HEK293 (cell line): ENCODE measurements around the gene HELLS.

Experiments
- IKZF3 ChIP-seq: fragments of 450-650 bp; IDR thresholded peaks from 2 replicates; pipeline ENCODE4 v1.5.0; 2018; ENCODE audit warnings: missing biosample characterization, mild to moderate bottlenecking, missing genetic modification characterization, moderate library complexity
- MYNN ChIP-seq: fragments of 450-650 bp; formaldehyde crosslinking; IDR thresholded peaks from 2 replicates; pipeline ENCODE4 v1.5.1; 2016; ENCODE audit warnings: missing biosample characterization, missing genetic modification characterization, borderline replicate concordance
- MZF1 ChIP-seq: fragments of 450-650 bp; formaldehyde crosslinking; IDR thresholded peaks from 2 replicates; pipeline ENCODE4 v1.5.1; 2017; ENCODE audit warnings: missing biosample characterization, missing genetic modification characterization, borderline replicate concordance
- SETDB1 ChIP-seq: IDR thresholded peaks from one replicate; pipeline ENCODE4 v1.6.1; 2017; ENCODE audit warnings: mild to moderate bottlenecking, low read length, moderate library complexity, mixed read lengths; ENCODE audit not compliant: insufficient read length
- SP7 ChIP-seq: fragments of 450-650 bp; formaldehyde crosslinking; IDR thresholded peaks from 2 replicates; pipeline ENCODE4 v1.5.1; 2016; ENCODE audit warnings: missing biosample characterization, missing genetic modification characterization
- YY2 ChIP-seq: fragments of 450-650 bp; formaldehyde crosslinking; IDR thresholded peaks from 2 replicates; pipeline ENCODE4 v1.5.1; 2016; ENCODE audit warnings: missing biosample characterization, missing genetic modification characterization
- ZBTB20 ChIP-seq: fragments of 450-650 bp; formaldehyde crosslinking; IDR thresholded peaks from 2 replicates; pipeline ENCODE4 v1.5.1; 2016; ENCODE audit warnings: missing biosample characterization, missing genetic modification characterization
- ZBTB7A ChIP-seq: fragments of 450-650 bp; formaldehyde crosslinking; IDR thresholded peaks from 2 replicates; pipeline ENCODE4 v1.5.1; 2016; ENCODE audit warnings: low read depth, missing biosample characterization, missing genetic modification characterization
- ZIC2 ChIP-seq: fragments of 450-650 bp; formaldehyde crosslinking; IDR thresholded peaks from 2 replicates; pipeline ENCODE4 v1.5.1; 2016; ENCODE audit warnings: missing biosample characterization, missing genetic modification characterization
- ZNF121 ChIP-seq: fragments of 450-650 bp; formaldehyde crosslinking; IDR thresholded peaks from 2 replicates; pipeline ENCODE4 v1.5.1; 2016; ENCODE audit warnings: missing biosample characterization, missing genetic modification characterization
- ZNF23 ChIP-seq: fragments of 450-650 bp; formaldehyde crosslinking; IDR thresholded peaks from 2 replicates; pipeline ENCODE4 v1.5.1; 2016; ENCODE audit warnings: missing biosample characterization, missing genetic modification characterization, borderline replicate concordance
- ZNF366 ChIP-seq: fragments of 450-650 bp; formaldehyde crosslinking; conservative IDR thresholded peaks from 2 replicates; pipeline ENCODE4 v1.5.1; 2016; ENCODE audit warnings: missing biosample characterization, missing genetic modification characterization
- ZNF404 ChIP-seq: fragments of 450-650 bp; formaldehyde crosslinking; IDR thresholded peaks from 2 replicates; pipeline ENCODE4 v1.5.1; 2017; ENCODE audit warnings: missing biosample characterization, missing genetic modification characterization
- ZNF514 ChIP-seq: fragments of 450-650 bp; formaldehyde crosslinking; IDR thresholded peaks from 2 replicates; pipeline ENCODE4 v1.5.1; 2016; ENCODE audit warnings: missing biosample characterization, missing genetic modification characterization
- ZNF549 ChIP-seq: fragments of 450-650 bp; IDR thresholded peaks from 2 replicates; pipeline ENCODE4 v1.5.1; 2018; ENCODE audit warnings: missing biosample characterization, missing genetic modification characterization, mild to moderate bottlenecking, inconsistent platforms, moderate library complexity
- ZNF560 ChIP-seq: fragments of 450-650 bp; formaldehyde crosslinking; IDR thresholded peaks from 2 replicates; pipeline ENCODE4 v1.5.1; 2017; ENCODE audit warnings: missing biosample characterization, missing genetic modification characterization, borderline replicate concordance
- ZNF561 ChIP-seq: fragments of 450-650 bp; IDR thresholded peaks from 2 replicates; pipeline ENCODE4 v1.5.1; 2018; ENCODE audit warnings: missing biosample characterization, missing genetic modification characterization, borderline replicate concordance
- ZNF610 ChIP-seq: fragments of 450-650 bp; formaldehyde crosslinking; IDR thresholded peaks from 2 replicates; pipeline ENCODE4 v1.5.1; 2016; ENCODE audit warnings: missing biosample characterization, missing genetic modification characterization, borderline replicate concordance
- ZNF654 ChIP-seq: fragments of 450-650 bp; formaldehyde crosslinking; IDR thresholded peaks from 2 replicates; pipeline ENCODE4 v1.5.1; 2016; ENCODE audit warnings: low read depth, missing biosample characterization, missing genetic modification characterization
- ZNF660 ChIP-seq: fragments of 450-650 bp; IDR thresholded peaks from 2 replicates; pipeline ENCODE4 v1.5.1; 2018; ENCODE audit warnings: missing biosample characterization, mild to moderate bottlenecking, missing genetic modification characterization
- ZNF670 ChIP-seq: fragments of 450-650 bp; formaldehyde crosslinking; IDR thresholded peaks from 2 replicates; pipeline ENCODE4 v1.5.1; 2016; ENCODE audit warnings: missing biosample characterization, missing genetic modification characterization, low read depth
- ZNF701 ChIP-seq: fragments of 450-650 bp; formaldehyde crosslinking; IDR thresholded peaks from 2 replicates; pipeline ENCODE4 v1.5.1; 2016; ENCODE audit warnings: missing biosample characterization, missing genetic modification characterization
- ZNF76 ChIP-seq: fragments of 450-650 bp; formaldehyde crosslinking; IDR thresholded peaks from 2 replicates; pipeline ENCODE4; 2016; ENCODE audit warnings: low read depth, missing biosample characterization, missing genetic modification characterization, borderline replicate concordance
- ZNF791 ChIP-seq: fragments of 450-650 bp; formaldehyde crosslinking; IDR thresholded peaks from 2 replicates; pipeline ENCODE4 v1.5.1; 2016; ENCODE audit warnings: missing biosample characterization, missing genetic modification characterization
- TF ChIP-seq, protein P1 (sequence below): fragments of 450-650 bp; formaldehyde crosslinking; IDR thresholded peaks from 2 replicates; pipeline ENCODE4 v1.5.1; 2017; ENCODE audit warnings: missing biosample characterization, missing genetic modification characterization
- TF ChIP-seq, protein P2 (sequence below): fragments of 450-650 bp; formaldehyde crosslinking; optimal IDR thresholded peaks from 2 replicates; pipeline ENCODE3; 2016; ENCODE audit warnings: missing biosample characterization, mild to moderate bottlenecking, missing genetic modification characterization
- TF ChIP-seq, protein P3 (sequence below): fragments of 450-650 bp; formaldehyde crosslinking; IDR thresholded peaks from 2 replicates; pipeline ENCODE4 v1.5.1; 2016; ENCODE audit warnings: missing biosample characterization, missing genetic modification characterization
- TF ChIP-seq, protein P4 (sequence below): fragments of 450-650 bp; formaldehyde crosslinking; IDR thresholded peaks from 2 replicates; pipeline ENCODE4 v1.5.1; 2016; ENCODE audit warnings: missing biosample characterization, missing genetic modification characterization
- TF ChIP-seq, protein P5 (sequence below): fragments of 450-650 bp; formaldehyde crosslinking; IDR thresholded peaks from 2 replicates; pipeline ENCODE4 v1.5.1; 2017; ENCODE audit warnings: missing biosample characterization, missing genetic modification characterization

HELLS gene

DNA sequence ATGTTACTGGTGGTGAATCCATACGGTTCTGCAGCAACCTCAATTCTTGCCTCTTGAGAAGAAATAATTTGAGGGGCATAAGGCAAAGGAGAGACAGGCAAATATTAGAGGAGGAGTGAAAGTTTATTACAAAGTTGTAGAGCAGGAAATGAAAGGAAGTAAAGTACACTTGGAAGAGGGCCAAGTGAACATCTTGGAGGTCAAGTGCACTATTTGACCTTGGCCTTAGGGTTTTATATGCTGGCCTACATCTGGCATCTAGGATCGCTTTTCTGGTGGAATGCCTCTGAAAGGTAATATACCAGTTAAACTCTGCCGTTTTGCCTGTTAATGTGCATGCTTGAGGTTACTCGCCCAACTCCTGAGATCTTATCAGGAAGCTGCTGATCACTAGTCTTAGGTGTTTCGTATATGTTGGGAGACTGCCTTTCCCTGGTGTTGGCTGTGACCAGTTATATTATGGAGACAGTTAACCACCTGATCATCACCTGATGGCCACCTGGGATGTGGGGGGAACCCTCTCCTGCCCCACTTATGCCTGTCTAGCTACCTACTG lies 71.9 kb downstream of the HELLS start (continued):
- TF ChIP-seq ZNF654 (tag by site-specific recombination) (no peak), ZBTB20 (tag by site-specific recombination) (no peak), ZNF561 (no peak), SP7 (0 out of 2 replicates have a peak, but pooled peaks have one; percentile 16), ZNF701 (tag by site-specific recombination) (no peak), ZNF560 (no peak), ZIC2 (no peak), ZNF23 (tag by site-specific recombination) (no peak), ZBTB7A (no peak), YY2 (tag by site-specific recombination) (no peak), ZNF660 (tag by site-specific recombination) (no peak), ZNF76 (tag by site-specific recombination) (no peak), ZNF514 (tag by site-specific recombination) (no peak), MYNN (no peak), MZF1 (tag by site-specific recombination) (no peak), ZNF670 (tag by site-specific recombination) (no peak), ZNF121 (no peak), ZNF610 (no peak), ZNF791 (tag by site-specific recombination) (no peak), ZNF404 (tag by site-specific recombination) (no peak), SETDB1 (no peak), ZNF549 (tag by site-specific recombination) (no peak), IKZF3 (tag by site-specific recombination) (no peak), ZNF366 (tag by site-specific recombination) (peak; percentile 40; the same call in 1 of the 2 replicates)
- TF ChIP-seq, protein P1, sequence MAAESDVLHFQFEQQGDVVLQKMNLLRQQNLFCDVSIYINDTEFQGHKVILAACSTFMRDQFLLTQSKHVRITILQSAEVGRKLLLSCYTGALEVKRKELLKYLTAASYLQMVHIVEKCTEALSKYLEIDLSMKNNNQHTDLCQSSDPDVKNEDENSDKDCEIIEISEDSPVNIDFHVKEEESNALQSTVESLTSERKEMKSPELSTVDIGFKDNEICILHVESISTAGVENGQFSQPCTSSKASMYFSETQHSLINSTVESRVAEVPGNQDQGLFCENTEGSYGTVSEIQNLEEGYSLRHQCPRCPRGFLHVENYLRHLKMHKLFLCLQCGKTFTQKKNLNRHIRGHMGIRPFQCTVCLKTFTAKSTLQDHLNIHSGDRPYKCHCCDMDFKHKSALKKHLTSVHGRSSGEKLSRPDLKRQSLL (tag by site-specific recombination): no peak
- TF ChIP-seq, protein P2, sequence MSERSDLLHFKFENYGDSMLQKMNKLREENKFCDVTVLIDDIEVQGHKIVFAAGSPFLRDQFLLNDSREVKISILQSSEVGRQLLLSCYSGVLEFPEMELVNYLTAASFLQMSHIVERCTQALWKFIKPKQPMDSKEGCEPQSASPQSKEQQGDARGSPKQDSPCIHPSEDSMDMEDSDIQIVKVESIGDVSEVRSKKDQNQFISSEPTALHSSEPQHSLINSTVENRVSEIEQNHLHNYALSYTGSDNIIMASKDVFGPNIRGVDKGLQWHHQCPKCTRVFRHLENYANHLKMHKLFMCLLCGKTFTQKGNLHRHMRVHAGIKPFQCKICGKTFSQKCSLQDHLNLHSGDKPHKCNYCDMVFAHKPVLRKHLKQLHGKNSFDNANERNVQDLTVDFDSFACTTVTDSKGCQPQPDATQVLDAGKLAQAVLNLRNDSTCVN: no peak
- TF ChIP-seq, protein P3, sequence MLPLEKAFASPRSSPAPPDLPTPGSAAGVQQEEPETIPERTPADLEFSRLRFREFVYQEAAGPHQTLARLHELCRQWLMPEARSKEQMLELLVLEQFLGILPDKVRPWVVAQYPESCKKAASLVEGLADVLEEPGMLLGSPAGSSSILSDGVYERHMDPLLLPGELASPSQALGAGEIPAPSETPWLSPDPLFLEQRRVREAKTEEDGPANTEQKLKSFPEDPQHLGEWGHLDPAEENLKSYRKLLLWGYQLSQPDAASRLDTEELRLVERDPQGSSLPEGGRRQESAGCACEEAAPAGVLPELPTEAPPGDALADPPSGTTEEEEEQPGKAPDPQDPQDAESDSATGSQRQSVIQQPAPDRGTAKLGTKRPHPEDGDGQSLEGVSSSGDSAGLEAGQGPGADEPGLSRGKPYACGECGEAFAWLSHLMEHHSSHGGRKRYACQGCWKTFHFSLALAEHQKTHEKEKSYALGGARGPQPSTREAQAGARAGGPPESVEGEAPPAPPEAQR (tag by site-specific recombination): no peak
- TF ChIP-seq, protein P4, sequence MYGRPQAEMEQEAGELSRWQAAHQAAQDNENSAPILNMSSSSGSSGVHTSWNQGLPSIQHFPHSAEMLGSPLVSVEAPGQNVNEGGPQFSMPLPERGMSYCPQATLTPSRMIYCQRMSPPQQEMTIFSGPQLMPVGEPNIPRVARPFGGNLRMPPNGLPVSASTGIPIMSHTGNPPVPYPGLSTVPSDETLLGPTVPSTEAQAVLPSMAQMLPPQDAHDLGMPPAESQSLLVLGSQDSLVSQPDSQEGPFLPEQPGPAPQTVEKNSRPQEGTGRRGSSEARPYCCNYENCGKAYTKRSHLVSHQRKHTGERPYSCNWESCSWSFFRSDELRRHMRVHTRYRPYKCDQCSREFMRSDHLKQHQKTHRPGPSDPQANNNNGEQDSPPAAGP (tag by site-specific recombination): no peak
- TF ChIP-seq, protein P5, sequence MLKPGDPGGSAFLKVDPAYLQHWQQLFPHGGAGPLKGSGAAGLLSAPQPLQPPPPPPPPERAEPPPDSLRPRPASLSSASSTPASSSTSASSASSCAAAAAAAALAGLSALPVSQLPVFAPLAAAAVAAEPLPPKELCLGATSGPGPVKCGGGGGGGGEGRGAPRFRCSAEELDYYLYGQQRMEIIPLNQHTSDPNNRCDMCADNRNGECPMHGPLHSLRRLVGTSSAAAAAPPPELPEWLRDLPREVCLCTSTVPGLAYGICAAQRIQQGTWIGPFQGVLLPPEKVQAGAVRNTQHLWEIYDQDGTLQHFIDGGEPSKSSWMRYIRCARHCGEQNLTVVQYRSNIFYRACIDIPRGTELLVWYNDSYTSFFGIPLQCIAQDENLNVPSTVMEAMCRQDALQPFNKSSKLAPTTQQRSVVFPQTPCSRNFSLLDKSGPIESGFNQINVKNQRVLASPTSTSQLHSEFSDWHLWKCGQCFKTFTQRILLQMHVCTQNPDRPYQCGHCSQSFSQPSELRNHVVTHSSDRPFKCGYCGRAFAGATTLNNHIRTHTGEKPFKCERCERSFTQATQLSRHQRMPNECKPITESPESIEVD (tag by site-specific recombination): no peak
- TF ChIP-seq, all 188 proteins: peak for 6
